Measurements from ENCODE around the gene P3H2. TPM values are rescaled to one million over a fixed set of nuclear protein-coding genes. Genes with fewer than 3 reads are reported as not detected.

P3H2 gene
- total and polyA plus RNA-seq, 2 experiments from 2014 or later: 14.5 TPM

DNA sequence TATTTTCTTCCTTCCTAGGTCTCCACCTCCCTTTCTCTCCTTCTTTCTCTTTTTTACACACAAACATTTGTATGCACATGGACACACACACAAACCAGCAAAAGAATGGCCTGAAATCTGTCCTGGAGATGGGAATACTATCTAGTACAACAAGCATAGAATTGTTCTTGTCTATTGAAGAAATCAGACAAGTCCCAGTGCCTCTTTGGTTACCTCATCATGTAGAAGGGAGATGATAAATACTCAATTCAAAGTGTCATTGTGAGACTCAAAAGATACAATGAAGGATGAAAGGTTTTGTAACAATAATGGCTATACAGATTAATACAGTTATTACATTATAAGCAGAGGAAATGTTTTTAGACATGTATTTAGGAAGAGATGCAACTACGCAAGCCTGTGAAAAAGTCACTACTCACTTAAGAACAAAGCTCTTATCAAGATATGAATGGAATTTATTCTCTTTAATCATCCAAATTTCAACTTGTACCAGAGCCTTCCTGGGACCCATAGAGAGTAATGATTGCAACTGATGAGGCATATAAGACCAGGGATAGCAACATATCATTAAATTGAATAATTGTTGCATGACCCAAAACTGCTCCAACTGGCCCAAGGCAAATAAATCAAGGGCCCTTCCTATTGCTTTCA is 43.2 kb downstream of the P3H2 start:
- H3K27me3 ChIP-seq: no peaks in the 10 kb centered on the region
- peak overlapping the region; percentile 68 for H3K27ac ChIP-seq
- no peaks in the 10 kb centered on the region for H4K20me1 ChIP-seq (ENCODE audit: insufficient read depth, poor library complexity, severe bottlenecking)
- no peak overlapping the region for H2AFZ ChIP-seq
- H3K4me3 ChIP-seq: no peak overlapping the region
- no peaks in the 10 kb centered on the region for H3K9me2 ChIP-seq (replicated peaks; ENCODE audit: insufficient read depth)
- peaks cover 7% of the 10 kb centered on the region for H3K79me2 ChIP-seq
- no peak overlapping the region for H3K4me2 ChIP-seq
- no peaks in the 10 kb centered on the region for H3K9me3 ChIP-seq (ENCODE audit: low read depth)
- TF ChIP-seq EZH2 (IDR thresholded peaks at IDR 0.05; ENCODE audit: borderline replicate concordance) (no peak), EZH2phosphoT487 (IDR thresholded peaks at IDR 0.05; ENCODE audit: low read depth, severe bottlenecking, unreplicated experiment) (no peak), CTCF (IDR thresholded peaks at IDR 0.05; ENCODE audit: poor library complexity) (no peak)
- peaks cover 17% of the 10 kb centered on the region for H3K4me1 ChIP-seq (ENCODE audit: insufficient read depth)
- no peak for DNase-seq (ENCODE audit: low spot score)
- no peaks in the 10 kb centered on the region for H3K36me3 ChIP-seq (replicated peaks; ENCODE audit: insufficient read depth, low read depth)
- 100% methylated on average over 1 of the region's 1 CpG for WGBS (ENCODE audit: low lambda C conversion rate, missing lambda C conversion rate)

- 7% methylated on average over 1 of the region's 1 CpG for WGBS (ENCODE audit: low lambda C conversion rate, missing lambda C conversion rate)
- peak overlapping the region; percentile 68 for H3K27ac ChIP-seq
Observed at GRCh38 chr3:190076601-190077394, 43.9 kb downstream of the P3H2 start.

DNA sequence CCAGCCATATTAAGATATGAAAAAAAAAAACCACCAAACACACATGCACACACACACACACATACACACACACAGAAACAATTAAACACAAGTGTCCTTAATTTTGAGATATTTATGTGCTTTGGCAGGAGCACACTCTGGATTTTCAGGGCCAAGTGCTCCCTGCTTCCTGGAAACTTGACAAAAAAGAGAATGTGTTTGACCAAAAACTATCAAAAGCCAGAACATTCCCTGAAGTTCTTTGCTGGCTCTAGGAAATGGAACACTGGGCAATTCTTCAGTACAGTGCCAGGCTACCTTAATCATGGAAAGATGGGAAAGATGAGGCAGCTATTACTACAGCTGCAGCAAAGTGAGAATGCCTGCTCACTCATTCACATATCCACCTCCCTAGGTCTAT is 44.6 kb downstream of the P3H2 start:
- no peak overlapping the region for H3K4me2 ChIP-seq
- no peaks in the 10 kb centered on the region for H3K9me3 ChIP-seq (ENCODE audit: low read depth)
- no peak for DNase-seq (ENCODE audit: low spot score)
- no peak overlapping the region for H3K4me3 ChIP-seq
- no peaks in the 10 kb centered on the region for H4K20me1 ChIP-seq (ENCODE audit: insufficient read depth, poor library complexity, severe bottlenecking)
- H3K9me2 ChIP-seq (replicated peaks; ENCODE audit: insufficient read depth): no peaks in the 10 kb centered on the region
- H3K4me1 ChIP-seq (ENCODE audit: insufficient read depth): peaks cover 17% of the 10 kb centered on the region
- TF ChIP-seq EZH2phosphoT487 (IDR thresholded peaks at IDR 0.05; ENCODE audit: low read depth, severe bottlenecking, unreplicated experiment) (no peak), EZH2 (IDR thresholded peaks at IDR 0.05; ENCODE audit: borderline replicate concordance) (no peak), CTCF (IDR thresholded peaks at IDR 0.05; ENCODE audit: poor library complexity) (no peak)
- H3K79me2 ChIP-seq: peaks cover 7% of the 10 kb centered on the region
- no peaks in the 10 kb centered on the region for H3K36me3 ChIP-seq (replicated peaks; ENCODE audit: insufficient read depth, low read depth)
- H2AFZ ChIP-seq: no peak overlapping the region
- no peaks in the 10 kb centered on the region for H3K27me3 ChIP-seq
- H3K27ac ChIP-seq: peak overlapping the region; percentile 53

More at GRCh38 chr3:190076601-190077394, 43.9 kb downstream of the P3H2 start:
- Histone ChIP-seq H3K4me1 (ENCODE audit: insufficient read depth) (peaks cover 17% of the 10 kb centered on the region), H2AFZ (no peak overlapping the region), H3K36me3 (replicated peaks; ENCODE audit: insufficient read depth, low read depth) (no peaks in the 10 kb centered on the region), H3K4me3 (no peak overlapping the region), H3K27me3 (no peaks in the 10 kb centered on the region), H3K4me2 (no peak overlapping the region), H3K9me3 (ENCODE audit: low read depth) (no peaks in the 10 kb centered on the region), H4K20me1 (ENCODE audit: insufficient read depth, poor library complexity, severe bottlenecking) (no peaks in the 10 kb centered on the region), H3K9me2 (replicated peaks; ENCODE audit: insufficient read depth) (no peaks in the 10 kb centered on the region), H3K79me2 (peaks cover 7% of the 10 kb centered on the region)
- TF ChIP-seq EZH2 (IDR thresholded peaks at IDR 0.05; ENCODE audit: borderline replicate concordance) (no peak), CTCF (IDR thresholded peaks at IDR 0.05; ENCODE audit: poor library complexity) (no peak), EZH2phosphoT487 (IDR thresholded peaks at IDR 0.05; ENCODE audit: low read depth, severe bottlenecking, unreplicated experiment) (no peak)
- peak; percentile 81 for DNase-seq (ENCODE audit: low spot score)

All from hepatocyte (in vitro differentiated cells).